SH-SY5Y (cell line): ENCODE measurements around the gene ZNF573.

Source experiments
- GATA2 ChIP-seq: IDR thresholded peaks from 2 replicates; pipeline ENCODE4 v1.6.1; 2011; ENCODE audit warnings: mild to moderate bottlenecking, low read depth, low read length
- GATA3 ChIP-seq: IDR thresholded peaks from 2 replicates; pipeline ENCODE4 v1.6.1; 2011; ENCODE audit warnings: low read depth, mild to moderate bottlenecking, low read length, moderate library complexity

DNA sequence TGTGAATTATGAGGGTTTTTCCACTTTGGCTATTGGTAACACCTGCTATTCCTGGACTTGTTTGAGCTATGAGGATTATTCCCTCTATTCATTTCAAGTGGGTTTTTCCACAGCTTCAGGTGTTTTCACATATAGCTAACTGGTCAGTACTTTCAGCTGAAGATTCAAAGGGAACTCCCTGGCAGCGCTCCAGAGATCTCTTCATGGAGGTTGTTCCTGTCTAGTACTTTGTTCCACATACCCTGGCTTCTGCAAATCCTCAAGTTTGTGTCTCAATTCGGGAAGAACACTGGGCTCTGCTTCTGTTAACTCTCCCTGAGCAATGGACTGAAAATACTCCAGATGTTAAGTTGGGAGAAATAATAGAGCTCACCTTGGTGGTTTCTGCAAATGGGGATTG is 54.2 kb downstream of the ZNF573 start:
- TF ChIP-seq GATA3 (no peak), GATA2 (no peak)
